GM10248 (cell line): Measurements from ENCODE around the gene TBC1D2B.

Experiments
- CTCF ChIA-PET: fragments of 300-600 bp; sonication (Branson Sonifier 250); formaldehyde crosslinking; extraction: SDS; loops from one replicate; lab custom pipeline; 2021; ENCODE audit warnings: antibody characterized with exemption; lab: Yijun Ruan, JAX
- POLR2A ChIA-PET: fragments of 350-650 bp; sonication (Branson Sonifier 250); formaldehyde crosslinking; extraction: SDS; loops from one replicate; lab custom pipeline; 2020; ENCODE audit warnings: antibody characterized with exemption; lab: Yijun Ruan, JAX
- DNase-seq: peaks from one replicate; pipeline ENCODE4 v3.0.0; 2012; ENCODE audit errors: extremely low spot score
- TF ChIP-seq, protein P1 (sequence below): IDR thresholded peaks from 2 replicates; pipeline ENCODE4 v1.5.1; 2012; ENCODE audit warnings: mild to moderate bottlenecking, low read depth; ENCODE audit errors: extremely low read depth, missing control alignments, control extremely low read depth

The TBC1D2B gene

DNA sequence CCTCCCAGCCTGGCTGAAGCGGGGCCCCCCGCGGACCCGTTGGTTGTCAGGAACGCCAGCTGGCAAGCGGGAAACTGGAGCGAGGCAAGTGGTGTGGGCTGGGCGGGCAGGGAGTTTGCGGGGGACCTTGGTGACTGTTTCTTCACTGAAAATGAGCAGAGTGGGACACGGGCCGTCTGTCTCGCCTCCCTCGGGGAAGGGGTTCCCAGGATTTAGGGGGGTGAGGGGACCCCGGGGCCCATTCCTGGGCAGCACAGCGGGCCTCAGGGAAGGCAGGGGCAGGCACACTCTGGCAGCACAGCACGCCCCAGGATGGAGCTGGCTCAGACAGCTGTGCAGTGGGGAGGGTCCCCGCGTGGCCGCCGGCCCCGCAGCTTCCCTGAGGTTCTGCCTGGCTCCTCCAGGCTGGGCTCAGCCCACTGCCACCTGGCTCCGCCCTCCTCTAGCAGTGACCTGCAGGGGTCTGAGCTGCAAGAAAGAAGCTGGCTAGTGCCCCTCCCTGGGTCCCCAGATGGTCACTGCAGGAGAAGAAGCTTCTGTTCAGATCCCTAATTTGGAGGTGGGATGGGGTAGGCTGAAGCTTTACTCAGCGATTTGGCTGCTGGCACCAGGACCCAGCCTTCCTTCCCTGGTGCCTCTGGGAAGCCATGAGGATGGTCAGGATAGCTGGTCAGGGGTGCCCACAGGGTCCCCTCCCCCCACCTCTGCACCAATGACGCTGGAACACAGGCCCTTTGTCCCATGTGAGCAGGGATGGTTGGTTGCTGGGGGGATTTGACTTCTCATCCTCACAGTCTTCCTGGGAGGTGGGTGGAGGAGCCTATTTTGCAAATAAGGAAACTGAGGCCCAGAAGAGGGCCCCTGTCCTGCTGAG is 90.4 kb downstream of the TBC1D2B start:
- TF ChIP-seq, protein P1, sequence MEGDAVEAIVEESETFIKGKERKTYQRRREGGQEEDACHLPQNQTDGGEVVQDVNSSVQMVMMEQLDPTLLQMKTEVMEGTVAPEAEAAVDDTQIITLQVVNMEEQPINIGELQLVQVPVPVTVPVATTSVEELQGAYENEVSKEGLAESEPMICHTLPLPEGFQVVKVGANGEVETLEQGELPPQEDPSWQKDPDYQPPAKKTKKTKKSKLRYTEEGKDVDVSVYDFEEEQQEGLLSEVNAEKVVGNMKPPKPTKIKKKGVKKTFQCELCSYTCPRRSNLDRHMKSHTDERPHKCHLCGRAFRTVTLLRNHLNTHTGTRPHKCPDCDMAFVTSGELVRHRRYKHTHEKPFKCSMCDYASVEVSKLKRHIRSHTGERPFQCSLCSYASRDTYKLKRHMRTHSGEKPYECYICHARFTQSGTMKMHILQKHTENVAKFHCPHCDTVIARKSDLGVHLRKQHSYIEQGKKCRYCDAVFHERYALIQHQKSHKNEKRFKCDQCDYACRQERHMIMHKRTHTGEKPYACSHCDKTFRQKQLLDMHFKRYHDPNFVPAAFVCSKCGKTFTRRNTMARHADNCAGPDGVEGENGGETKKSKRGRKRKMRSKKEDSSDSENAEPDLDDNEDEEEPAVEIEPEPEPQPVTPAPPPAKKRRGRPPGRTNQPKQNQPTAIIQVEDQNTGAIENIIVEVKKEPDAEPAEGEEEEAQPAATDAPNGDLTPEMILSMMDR: no peak
- ChIA-PET CTCF (no interaction called here), POLR2A (no interaction called here)
- no peak for DNase-seq

DNA sequence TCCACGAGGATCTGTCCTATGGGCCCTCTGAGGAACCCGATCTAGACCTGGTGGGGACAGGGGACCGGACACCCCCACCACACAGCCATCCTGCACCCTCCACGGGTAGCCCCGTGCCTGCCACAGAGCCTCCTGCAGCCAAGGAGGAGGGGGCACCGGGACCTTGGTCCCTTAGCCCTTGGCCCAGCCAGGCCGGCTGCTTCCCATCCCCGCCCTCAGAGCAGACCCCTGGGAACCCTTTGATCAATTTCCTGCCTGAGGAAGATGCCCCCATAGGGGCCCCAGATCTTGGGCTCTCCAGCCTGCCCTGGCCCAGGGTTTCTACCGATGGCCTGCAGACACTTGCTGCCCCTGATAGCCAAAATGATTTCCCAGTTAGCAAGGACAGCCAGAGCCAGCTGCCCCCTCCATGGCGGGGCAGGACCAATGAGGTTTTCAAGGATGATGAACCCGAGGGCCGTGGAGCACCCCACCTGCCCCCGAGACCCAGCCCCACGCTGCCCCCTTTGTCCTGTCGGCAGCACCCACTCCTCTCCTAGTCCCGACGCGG is 91.5 kb downstream of the TBC1D2B start:
- TF ChIP-seq, protein P1: no peak
- ChIA-PET POLR2A (no interaction called here), CTCF (no interaction called here)
- DNase-seq: no peak

DNA sequence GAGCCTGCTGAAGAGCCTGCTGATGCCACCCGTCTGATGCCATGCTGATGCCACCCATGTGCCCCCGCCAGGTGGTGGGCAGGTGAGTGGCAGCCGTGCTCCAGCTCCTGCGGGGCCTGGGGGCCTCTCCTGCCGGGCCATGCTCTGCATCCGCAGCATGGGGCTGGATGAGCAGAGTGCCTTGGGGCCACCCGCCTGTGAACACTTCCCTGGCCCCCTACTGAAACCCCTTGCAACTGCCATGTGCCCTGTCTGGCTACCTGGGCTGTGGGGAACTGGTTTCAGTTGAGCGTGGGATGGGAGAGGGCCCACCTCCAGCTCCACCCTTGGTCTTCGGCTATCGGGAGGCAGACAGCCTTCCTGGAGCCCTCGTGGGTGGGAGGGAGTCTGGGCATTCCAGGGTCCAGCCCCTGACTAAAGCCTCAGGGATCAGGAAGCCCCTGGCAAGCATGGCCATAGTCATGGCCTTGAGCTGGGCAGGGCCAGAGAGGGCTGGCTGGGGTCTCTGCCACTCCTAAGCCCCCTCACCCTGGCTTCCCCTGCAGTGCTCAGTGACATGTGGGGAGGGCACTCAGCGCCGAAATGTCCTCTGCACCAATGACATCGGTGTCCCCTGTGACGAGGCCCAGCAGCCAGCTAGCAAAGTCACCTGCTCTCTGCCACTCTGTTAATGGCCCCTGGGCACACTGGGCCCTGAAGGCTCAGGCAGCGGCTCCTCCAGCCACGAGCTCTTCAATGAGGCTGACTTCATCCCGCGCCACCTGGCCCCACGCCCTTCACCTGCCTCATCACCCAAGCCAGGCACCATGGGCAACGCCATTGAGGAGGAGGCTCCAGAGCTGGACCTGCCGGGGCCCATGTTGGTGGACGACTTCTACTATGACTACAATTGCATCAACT is 92.2 kb downstream of the TBC1D2B start:
- no peak for DNase-seq
- POLR2A ChIA-PET: no interaction called here
- TF ChIP-seq, protein P1: no peak
- CTCF ChIA-PET: interaction anchor here (2.0 kb wide), 2 partner anchors 19 to 123 kb away, joined by 5 to 6 read pairs; no protein-coding TSS in a partner anchor

DNA sequence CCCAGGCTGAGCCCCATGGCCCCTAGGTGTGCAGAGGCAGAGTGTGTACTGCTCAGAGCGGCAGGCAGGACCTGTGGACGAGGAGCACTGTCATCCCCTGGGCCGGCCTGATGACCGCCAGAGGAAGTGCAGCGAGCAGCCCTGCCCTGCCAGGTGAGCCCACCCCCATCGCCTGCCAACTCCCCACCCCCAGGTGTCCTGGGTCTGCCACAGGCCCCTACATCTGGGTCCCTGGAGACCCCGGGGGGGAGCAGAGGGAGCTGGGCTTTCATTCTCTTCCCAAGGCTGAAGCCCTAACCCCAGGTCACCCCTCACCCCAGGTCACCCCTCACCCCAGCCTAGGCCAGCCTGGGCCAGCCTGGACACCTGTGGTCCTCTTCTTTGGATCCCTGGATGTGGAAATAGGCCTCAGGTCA is 93.1 kb downstream of the TBC1D2B start:
- DNase-seq: no peak
- ChIA-PET CTCF (interaction anchor here (2.0 kb wide), 2 partner anchors 18 to 123 kb away, joined by 5 to 6 read pairs; no protein-coding TSS in a partner anchor), POLR2A (no interaction called here)
- TF ChIP-seq, protein P1: no peak

DNA sequence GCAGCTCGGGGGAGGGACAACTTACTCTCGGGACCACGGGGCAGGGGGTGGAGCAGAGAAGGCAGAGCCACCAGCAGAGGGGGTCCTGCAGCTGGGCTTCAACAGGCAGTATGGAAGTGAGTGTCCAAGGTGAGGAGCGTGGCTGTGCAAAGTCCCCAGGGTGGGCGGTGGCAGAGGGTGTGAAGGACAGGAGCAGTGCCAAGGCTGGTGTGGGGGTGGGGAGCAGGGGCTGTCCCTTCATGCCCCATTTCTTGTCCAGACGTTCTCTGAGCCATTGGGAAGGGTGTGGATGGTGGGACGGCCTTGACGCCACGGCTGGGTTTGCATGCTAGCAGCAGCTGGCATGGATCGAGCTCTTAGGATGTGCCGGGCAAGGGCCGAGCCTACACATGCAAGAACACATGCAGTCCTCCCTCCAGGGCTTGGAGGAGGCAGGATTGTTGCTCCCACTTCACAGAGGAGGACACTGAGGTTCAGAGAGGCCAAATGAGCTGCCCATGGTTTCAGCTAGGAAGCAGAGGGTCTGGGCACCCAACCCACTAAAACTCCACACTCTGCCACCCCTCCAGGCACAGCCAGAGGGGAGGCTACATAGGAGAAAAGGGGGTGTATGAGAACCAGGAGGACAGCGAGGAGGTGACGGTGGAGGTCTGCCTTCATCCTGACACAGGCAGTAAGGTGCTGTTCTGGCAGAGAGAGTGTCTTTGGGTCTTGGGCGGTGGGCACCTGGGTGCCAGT is 93.6 kb downstream of the TBC1D2B start:
- POLR2A ChIA-PET: no interaction called here
- TF ChIP-seq, protein P1: no peak
- CTCF ChIA-PET: interaction anchor here (2.0 kb wide), 2 partner anchors 17 to 124 kb away, joined by 5 to 6 read pairs; no protein-coding TSS in a partner anchor
- no peak for DNase-seq
